NOMO-1 treated with dmso at 0.1 percent for 144 hours (cell line): ENCODE measurements around the gene NTM.
"Not testable (repeated sequence)": the region's sequence is repeated elsewhere in the genome, so short reads cannot be mapped to it uniquely, and the experiment has no call there.

Experiments
- DNase-seq: peaks from one replicate; lab custom pipeline; 2025; ENCODE audit not compliant: unreplicated experiment; lab: John Stamatoyannopoulos, UW

The NTM gene

DNA sequence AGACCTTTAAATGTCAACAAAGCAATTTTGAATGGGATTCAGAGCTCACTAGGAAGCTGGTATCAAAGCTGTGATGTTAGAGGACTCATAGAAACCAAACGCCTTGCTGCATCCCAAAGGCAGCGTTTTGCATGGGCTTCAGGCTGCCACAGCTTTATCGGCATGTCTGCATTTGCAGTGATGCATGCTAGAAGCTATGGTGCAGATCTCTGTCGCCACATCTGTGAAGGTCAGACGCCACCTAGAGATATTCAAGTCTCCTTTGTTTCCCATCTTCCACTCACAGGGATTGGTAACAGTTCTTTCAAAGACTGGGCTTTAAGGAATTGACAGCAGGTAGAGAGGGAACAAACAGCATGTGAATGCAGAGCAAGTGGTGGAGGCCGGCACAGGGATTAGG, 47.8 kb downstream of the NTM start:
- DNase-seq = no peak

DNA sequence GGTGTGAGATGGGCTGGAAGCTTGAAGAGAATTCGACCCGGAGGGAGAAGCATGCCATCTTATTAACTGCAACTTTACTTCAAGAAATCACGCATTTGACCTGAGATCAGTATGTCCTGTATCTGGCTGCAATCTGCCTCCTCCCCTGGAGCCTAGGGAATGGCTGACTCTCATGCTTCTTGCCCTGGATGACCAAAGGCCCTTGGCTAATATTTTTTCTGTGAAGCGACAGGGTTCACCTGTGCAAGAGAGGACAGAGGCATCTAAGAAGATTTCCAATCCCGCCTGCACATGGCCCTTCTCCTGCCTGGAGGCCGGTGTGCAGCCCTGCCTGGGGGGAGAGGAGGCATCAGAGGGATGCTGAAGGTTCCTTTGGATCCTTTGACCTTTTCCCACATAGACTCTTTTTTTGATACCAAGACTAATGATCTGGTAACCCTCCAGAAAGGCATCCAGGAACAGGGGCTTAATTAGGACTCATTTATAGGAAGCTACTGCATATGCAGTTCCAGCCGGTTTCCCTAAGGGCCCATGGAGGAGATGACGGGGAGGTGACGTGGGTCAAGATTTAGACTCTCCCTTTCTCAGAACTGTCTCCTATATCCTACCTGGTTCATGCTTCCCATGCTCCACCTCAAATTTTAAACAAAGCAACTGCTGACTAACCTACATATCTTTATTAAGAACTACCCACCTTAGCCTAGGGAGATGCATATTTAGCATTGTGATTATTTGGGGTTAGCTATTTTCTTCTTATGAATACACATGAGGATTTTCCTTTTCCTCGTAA, 50.8 kb downstream of the NTM start:
- no peak for DNase-seq

DNA sequence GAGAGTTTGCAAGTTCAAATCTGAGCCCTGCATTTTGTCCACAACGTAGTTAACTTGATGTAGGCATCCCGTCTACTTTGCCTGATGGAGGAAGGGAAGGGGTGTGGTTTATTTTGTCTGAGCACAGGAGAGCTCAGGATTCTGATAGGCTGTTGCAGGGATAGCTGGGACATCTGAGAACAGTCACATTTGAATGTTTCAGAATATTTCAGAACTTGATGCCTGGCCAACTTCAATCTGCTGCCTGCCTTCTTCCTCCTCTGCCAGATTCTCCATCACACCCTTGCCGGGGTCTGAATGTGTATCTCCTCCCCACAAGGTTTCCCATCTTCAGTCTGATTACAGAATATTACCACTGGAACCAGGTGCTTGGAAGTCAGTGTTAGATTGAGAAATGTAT, 51.6 kb downstream of the NTM start:
- DNase-seq = no peak

DNA sequence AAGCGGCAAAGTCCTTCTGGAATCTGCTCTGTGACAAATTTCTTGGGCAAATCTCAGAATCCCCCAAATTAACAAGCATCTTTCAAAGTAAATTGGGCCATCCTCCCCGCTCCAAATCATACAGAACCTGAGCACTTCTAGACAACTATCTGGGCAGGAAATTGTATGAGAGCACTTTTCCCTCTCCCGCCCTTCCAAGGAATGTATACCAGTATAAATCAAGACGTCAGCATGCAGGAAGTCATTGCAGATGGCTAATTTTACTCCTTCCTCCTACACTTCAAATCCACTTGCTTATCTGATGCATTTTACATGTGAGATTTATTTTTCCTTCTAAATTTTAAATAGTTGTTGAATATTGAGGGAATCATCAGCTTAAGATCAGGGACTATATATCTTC, 52.1 kb downstream of the NTM start:
- no peak for DNase-seq

DNA sequence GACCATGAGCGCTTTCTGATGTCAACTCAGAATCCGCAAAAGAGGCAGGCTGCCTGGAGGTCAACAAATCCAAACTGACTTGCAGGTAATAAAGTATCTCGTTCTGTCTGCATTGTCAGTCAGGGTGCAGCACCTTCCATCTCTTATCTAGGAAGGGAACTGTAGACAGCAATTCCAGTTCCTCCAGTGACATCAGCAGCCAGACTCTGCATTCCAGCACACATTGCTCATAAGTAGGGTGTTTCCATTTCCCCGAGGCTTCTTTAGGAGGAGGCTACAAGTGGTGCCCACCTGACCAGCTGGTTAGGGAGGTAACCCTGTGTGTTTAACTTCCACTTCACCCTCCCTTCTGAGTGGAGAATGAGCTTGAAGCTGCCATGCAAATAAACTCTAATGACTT, 53.3 kb downstream of the NTM start:
- no peak for DNase-seq

DNA sequence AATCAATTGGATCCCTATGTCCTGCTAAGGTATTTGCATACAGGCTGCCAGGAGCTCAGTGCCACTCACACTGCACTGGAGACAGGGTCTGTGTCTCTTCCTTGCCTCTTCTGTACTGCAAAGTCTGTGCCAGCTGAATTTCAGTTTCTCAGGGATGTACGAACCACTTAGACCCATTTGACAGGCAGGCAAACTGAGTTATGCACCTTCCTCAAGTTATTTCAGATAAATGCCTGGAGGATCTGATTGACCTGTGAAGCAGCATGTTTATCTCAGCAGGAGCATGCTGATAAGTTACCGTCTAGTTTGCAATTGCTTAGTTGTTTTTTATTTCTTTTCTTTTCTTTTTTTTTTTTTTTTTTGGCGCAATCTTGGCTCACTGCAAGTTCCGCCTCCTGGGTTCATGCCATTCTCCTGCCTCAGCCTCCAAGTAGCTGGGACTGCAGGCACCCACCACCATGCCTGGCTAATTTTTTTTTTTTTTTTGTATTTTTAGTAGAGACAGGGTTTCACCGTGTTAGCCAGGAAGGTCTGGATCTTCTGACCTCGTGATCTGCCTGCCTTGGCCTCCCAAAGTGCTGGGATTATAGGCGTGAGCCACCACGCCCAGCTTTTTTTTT, 54.0 kb downstream of the NTM start:
- not testable (repeated sequence) for DNase-seq

DNA sequence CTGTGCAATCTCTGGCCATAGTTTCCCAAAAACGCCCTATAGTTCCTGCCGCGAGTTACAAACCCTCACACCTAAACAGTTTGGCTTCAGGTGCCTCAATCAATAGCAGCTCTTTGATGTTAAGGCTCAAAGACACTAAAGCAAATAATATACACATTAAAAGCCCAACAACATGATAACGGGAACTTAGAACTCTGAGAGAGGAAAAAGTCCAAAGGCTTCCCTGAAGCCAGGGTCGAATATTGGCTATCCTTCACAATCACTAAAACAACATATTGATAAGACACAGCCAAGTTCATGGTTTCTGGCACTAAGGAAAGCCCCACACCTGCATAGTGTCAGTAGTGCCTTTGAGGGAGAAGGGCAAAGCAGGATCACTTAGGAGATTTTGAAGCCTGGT, 54.9 kb downstream of the NTM start:
- DNase-seq = no peak

DNA sequence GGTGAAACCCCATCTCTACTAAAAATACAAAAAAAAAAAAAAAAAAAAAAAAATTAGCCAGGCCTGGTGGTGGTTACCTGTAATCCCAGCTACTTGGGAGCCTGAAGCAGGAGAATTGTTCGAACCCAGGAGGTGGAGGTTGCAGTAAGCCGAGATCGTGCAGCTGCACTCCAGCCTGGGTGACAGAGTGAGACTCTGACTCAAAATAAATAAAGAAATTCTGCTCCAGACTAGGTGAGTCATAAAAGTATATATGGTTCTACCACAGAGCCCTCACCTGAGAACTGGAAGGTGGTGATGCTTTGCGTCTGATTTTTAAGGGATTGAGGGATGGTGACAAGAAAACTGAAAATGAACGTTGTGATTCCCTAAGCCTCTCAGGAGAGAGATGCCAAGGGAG, 58.4 kb downstream of the NTM start:
- DNase-seq = no peak

DNA sequence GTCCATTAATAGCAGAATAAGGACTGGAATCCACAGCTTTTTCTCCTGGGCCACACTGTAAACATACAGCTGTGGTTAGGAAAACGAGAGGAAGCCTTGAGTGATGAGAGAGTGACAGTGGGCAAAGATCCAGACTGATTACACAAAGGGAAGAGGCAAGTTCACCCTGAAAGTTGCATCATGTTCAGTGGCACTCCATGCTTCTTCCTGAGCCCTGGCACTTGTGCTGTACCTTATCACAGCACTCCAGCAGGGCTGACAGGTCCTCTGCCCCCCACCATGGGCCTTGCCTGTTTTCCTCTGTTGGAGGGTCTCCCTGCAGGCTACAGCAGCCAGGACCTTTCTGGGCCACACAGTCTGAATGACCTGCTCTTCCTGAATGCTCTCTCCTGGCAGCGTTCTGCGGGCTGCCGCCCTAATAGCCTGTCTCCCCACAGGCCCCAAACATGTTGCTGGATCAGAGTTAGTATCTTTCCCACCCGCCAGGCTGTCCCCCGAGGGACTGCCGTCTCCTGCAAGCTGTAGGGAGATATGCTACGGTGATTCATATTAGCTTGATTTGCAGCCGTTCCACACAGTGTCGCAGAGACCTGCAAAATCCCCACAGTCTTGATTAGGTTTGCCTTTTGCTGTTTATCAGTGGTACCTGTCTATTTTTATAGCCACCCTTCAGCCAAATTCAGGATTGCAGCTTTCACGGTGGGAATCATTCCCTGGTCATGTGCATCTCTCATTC, 60.2 kb downstream of the NTM start:
- DNase-seq = no peak

DNA sequence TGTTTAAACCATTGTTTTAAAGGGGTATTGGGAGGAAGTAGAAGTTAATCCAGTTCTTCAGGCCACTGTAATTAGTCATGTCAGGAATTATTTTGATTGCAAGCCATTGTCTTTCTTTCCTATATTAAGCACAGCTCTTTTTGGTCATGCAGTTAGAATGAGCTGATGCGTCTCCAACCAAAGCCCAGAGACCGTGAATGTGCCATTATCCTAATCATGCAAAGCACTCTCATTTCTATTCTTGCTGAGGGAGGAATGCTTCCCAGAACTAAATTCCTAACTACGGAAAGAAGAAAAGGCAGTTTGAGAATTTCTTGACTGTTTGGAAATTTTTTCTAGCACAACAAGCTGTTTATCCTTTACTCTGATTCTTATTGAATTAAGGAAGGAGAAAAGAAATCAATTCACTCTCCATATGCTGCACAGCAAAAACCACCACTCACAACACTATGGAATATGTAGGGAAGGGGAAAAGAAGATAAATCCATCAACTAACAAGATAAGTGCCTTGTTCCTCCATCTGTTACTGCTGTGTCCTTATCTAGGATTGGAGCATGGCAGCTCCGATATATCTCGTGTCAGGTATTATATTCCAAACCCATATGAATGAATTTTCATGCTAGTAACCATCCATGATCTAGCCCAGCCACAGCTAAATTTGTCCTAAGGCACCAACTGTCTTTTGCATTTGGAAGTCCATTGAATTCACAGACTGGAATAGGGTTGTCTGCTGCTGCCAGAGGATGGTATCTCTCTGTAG, 70.8 kb downstream of the NTM start:
- no peak for DNase-seq

DNA sequence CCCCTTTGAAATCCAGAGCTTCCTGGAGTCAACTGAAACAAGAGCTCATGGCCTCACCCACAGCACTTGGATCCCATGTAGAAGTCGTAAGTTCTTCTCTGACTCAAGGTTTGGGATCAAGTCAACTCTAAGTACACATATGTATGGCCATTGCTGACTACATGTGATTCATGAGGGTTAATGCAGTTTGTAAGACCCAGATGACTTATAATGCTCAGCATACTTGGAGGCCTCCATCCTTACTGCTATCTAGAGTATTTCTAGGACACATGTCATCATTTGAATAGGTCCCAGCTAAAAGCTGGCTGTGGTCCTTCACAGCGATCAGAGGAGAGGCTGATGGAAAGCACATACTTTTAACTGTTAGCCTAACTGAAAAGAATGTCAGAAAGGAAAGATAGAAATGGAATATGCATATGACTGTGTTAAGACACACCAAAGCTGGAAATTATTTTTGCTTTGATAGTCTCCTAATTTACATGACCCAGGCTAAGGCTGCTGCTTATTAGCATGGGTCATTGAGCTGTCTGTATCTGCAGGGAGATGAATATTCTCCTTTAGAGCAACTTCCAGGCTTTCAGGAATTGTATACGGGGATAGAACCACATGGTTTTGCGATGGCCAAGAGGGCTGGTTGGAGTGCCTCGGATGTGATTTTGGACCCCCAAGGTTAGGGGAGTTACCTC, 76.3 kb downstream of the NTM start:
- no peak for DNase-seq

DNA sequence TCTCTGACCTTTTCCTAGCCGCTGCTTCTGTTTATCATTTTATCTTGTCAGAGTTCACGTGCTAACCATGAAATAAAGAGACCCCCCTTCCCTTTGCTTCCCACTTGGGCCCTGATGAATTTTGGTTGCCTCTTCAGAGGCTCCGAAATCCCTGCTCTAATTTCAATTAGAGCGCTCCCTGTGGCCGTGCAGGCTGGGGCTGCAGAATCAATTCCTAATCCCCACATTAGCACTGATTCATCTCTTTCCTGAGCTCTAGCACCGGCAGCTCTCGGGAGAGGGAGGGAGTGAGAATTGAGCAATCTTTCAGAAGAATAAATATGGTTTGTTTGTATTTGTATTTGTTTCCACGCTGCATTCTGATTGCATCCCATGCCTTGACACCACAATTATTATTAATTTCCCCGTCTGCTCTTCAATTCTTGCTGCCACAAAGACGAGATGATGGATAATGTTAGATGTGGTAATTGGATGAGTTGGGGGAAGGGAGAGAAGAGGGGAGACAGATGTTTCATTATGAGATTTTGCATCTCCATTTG, 76.9 kb downstream of the NTM start:
- no peak for DNase-seq

DNA sequence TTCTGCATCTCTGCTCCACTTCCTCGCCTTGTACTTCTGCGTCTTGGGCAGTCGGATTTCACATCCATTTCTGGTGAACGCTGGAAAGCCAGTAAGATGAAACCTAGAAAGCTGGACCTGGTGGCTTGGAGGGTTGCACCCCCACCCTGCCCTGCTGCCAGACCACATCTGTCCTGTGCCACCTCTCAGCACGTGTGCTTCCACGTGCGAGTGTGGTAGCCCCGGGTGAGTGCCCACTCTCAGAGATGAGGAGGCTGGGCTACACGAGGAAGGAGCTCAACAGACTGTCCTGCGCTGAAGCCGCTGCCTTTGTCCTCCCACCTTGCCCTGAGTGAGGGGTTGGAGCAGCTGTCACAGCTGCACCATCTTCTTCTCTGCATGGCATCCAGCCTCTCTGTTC, 77.5 kb downstream of the NTM start:
- no peak for DNase-seq

DNA sequence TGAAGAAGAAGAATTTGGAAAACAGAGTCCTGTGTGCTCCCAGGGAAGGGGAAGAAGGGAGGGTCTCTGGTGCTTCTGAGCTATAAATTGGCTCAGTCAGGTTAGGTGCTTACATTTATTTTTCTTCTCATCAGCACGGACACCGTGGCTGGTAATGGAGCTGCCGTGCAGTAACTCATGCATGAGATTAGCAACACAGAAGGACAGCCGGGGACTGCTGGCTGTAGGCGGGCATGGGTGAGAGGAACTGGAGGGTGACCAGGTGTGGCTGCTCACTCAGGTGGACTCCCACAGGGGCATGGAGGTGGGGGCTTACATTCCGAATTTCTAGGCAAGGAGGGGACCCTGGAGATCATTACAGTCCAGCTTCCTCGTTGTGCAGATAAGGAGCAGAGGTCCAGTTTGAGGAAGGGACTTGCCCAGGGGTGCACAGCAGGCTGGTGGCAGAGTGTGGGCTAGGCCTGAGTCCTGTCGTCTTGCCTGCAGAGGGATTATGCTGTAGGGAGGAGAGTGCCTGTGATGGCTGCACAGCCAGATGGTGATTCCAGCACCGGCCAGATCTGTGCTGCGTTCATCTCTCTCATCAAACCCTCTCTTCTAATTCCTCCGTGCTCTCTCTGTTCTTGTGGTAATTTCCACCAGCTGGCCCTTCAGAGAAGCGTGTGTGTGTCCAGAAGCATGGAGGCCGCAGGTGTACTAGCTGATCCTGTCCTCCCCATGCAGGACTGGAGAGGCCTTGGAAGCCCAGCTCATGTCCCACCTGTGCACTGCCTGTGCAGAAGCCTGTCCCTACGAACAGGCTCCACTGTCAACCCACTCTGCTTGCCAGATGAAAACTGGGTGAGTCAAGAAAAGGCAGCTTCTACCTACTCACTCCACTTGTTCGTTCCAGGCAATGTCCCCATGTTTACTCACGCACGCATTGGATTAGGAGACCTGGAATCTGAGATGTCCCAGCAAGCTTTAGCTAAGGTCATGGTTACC, 78.9 kb downstream of the NTM start:
- no peak for DNase-seq

DNA sequence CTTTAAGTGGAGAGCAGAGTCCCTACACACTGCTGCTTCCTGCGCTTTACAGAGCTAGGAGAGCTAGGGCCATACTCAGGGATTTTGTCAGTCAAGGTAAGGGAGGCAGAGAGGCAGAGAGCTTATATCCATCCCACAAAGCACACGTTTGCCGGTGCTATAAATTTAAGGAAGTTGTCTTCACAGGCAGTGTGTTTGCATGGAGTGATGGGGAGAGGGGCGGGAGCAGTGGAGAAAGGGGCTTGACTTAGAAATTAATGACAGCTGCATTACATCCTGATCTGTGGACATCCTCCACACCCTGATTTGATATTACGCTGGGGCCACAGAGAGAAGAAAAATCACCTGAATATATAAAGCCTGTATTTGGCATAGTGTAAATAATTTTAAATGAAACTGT, 84.1 kb downstream of the NTM start:
- no peak for DNase-seq

DNA sequence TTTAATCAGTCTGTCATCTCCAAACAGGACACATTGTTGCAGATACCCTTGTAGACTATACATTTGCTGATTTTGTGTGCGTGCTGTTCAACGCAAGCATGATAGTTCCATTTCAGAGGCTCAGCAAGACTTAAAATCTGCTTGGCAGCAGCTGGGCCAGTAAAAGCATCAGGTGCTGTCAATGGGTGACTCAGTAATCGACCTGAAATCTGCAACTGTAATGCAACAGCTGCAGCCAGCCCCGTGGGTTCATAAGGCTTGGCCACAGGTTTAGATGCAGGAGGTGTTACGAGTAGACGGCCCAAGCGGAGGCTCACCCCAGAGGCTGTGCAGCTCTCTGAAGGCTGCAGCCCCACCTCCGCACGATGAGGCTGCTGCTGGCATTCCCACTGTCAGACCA, 84.6 kb downstream of the NTM start:
- no peak for DNase-seq

DNA sequence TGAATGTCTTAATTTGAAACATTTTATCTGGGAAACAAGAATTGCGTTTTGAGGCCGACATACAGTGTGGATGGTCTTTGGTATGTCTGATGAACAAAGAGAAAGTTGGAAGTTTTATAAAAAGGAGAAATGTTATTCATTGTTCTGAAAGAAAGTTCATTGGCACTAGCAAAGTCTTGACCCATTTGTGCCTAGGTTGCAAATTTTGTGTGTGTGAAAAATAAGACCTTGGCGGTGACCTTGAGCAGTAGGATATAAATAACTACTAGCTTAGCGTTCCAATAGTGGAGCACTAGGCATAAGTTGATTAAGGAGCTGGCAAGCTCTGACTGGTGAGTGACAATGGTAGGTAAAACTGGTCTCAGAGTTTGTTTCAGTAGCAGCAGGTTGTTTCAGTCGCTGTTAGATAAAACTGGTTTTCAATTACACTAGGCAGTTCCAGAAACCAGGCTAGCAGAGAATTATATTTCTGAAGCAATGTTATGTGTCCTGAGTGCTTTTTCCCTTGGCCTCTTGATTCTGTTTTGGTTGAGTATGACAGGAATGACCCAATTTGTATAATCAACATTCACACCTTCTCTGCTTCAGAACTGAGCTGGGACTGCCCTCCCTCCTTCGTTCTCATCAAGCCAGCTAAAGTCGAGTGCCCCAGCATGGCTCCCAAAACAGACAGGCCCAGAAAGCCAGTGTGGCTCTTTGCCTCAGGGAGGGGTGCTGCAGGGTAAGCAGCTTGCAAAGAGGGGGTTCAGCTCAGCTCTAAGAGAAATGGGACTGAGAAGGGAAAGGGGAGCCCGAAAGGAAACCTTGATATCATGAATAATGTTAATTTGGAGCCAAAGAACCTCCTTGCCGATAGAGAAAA, 85.7 kb downstream of the NTM start:
- no peak for DNase-seq

DNA sequence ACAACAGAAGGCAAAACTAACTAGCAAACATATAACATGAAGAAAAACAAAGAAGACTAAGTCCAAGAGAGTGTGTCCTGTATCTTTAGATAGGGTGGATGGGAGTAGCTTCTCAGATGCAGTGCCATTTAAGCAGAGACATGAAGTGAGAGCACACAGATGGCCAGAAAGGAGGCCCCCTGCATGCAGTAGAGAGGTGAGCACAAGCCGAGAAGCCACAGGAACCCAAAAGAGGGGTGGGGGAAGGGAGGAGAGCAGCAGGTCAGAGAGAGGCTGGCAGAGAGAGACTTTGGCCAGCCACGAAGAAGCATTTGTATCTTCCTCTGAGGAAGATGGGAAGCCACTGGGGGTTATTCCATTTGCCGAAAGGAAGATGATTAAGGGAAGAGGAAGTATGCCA, 86.7 kb downstream of the NTM start:
- no peak for DNase-seq

DNA sequence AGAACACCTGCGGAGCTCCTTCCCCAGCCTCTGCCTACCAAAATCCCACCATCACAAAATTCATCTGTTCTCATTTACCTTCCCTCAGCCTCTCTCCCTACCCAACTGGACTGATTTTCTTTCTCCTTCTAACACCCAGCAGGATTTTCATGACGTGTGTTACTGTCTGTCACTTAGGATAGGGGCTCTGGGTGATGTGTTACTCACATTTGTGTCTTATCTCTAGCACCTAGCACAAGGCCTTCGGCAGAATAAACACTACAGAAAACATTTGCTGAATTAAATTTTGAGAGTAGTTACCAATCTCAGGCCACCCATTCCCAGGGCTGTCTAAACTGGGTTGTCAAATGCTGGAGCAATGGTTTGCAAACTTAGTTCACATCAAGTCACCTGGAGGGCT, 88.0 kb downstream of the NTM start:
- DNase-seq = no peak
